SW 1271 (cell line): ENCODE data around the gene PHAF1.

Experiments used
- DNase-seq, 2 experiments: peaks; one replicate each; lab custom pipeline; 2025; lab: John Stamatoyannopoulos, UW

The PHAF1 gene

DNA sequence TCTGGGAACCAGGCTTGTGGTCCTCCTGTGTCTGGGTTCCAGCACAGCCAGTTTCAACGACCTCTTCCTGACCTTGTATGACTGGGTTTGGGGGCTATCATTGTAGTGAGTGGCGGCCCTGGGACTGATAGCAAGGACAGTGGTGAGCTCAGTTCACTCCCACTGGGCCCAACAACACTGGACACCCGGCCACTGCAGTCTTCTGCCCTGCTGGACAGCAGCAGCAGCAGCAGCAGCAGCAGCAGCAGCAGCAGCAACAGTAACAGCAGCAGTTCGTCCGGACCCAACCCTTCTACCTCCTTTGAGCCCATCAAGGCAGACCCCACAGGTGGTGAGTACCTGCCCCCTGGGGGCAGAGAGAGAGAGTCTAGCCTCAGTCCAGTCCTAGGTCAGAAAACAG is 85.9 kb downstream of the PHAF1 start:
- no peak for DNase-seq

- DNase-seq = no peak
Observed at GRCh38 chr16:67196881-67197280, 87.1 kb downstream of the PHAF1 start.

DNA sequence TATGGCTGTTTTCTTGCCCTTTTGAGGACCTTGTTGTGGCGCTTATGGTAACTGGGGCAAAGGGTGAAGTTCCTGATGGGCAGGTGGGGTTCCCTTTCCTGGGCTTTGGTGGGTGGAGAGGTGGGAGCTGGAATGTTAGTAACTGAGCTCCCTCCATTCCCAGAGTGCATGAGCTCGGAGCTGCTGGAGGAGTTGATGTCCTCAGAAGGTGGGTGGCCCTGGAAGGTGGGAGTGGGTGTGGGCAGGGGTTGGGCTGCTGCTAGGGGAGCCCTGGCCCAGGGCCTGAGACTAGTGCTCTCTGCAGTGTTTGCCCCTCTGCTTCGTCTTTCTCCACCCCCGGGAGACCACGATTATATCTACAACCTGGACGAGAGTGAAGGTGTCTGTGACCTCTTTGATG is 88.0 kb downstream of the PHAF1 start:
- DNase-seq = no peak
